ENCODE data around the gene MTUS2. TPM values are rescaled to one million over a fixed set of nuclear protein-coding genes. Genes with fewer than 3 reads are reported as not detected.

MTUS2 gene
- total and polyA plus RNA-seq, 2 of the 8 experiments (the other 6 are each of a cell fraction or from before 2014, with no cell fraction given), result 0.18 to 0.80 TPM

GRCh38 chr13:29005035-29005762, 185.1 kb downstream of the MTUS2 start:
- Histone ChIP-seq H3K4me3 (ENCODE audit: extremely low read depth in 1 of 4, insufficient read depth in 2 of 4, low read depth in 3 of 4, low read length in 4 of 4) (no peak overlapping the region), H3K9ac (replicated peaks in 1 of 4; ENCODE audit: extremely low read depth in 1 of 4, low read depth in 3 of 4, low read length in 3 of 4) (no peak overlapping the region), H2BK15ac (ENCODE audit: low read length) (no peak overlapping the region), H4K8ac (ENCODE audit: extremely low read depth, insufficient read depth, low read length) (no peak overlapping the region), H3K4me1 (replicated peaks in 1 of 4; ENCODE audit: control insufficient read depth in 3 of 4, insufficient read depth in 4 of 4, low read length in 3 of 4) (no peaks in the 10 kb centered on the region), H3K27ac (ENCODE audit: low read depth, low read length) (no peak overlapping the region), H3K14ac (ENCODE audit: insufficient read length) (no peak overlapping the region), H3K18ac (ENCODE audit: extremely low read depth, low read length) (no peak overlapping the region), H3K9me3 (ENCODE audit: insufficient read depth in 2 of 2, low read depth in 1 of 2, low read length in 1 of 2) (0 out of 4 replicates have a peak, but pooled peaks cover 0 to 7% of the 10 kb centered on the region in 2 experiments), H2BK12ac (ENCODE audit: low read depth, low read length) (no peak overlapping the region), H3K36me3 (ENCODE audit: control insufficient read depth in 2 of 4, insufficient read depth in 4 of 4, low read length in 3 of 4) (no peaks in the 10 kb centered on the region), H3K27me3 (replicated peaks in 1 of 4; ENCODE audit: control insufficient read depth in 3 of 4, extremely low read depth in 1 of 4, insufficient read depth in 3 of 4, low read length in 3 of 4) (no peaks in the 10 kb centered on the region), H4K20me1 (replicated peaks in 1 of 2; ENCODE audit: control insufficient read depth in 1 of 2, insufficient read depth in 2 of 2, low read length in 2 of 2) (no peaks in the 10 kb centered on the region), H3K23ac (ENCODE audit: insufficient read length) (no peak overlapping the region), H2BK120ac (replicated peaks; ENCODE audit: low read depth, low read length) (no peak overlapping the region), H3K4ac (replicated peaks; ENCODE audit: insufficient read length, low read depth, low read length) (no peak overlapping the region), H2AK5ac (ENCODE audit: low read depth, low read length) (no peak overlapping the region), H3K4me2 (ENCODE audit: insufficient read depth in 1 of 2, low read depth in 2 of 2, low read length in 2 of 2) (no peak overlapping the region), H3K56ac (replicated peaks; ENCODE audit: insufficient read length, low read depth, low read length) (no peak overlapping the region), H3K79me2 (ENCODE audit: control insufficient read depth in 1 of 2, insufficient read depth in 2 of 2, low read length in 2 of 2) (no peaks in the 10 kb centered on the region), H2BK20ac (ENCODE audit: low read length) (no peak overlapping the region), H3K79me1 (ENCODE audit: low read depth, low read length) (no peaks in the 10 kb centered on the region), H4K91ac (replicated peaks; ENCODE audit: insufficient read length, low read length) (no peak overlapping the region), H2AFZ (ENCODE audit: low read length) (no peak overlapping the region), H4K5ac (ENCODE audit: insufficient read length, low read depth, low read length) (no peak overlapping the region), H3K23me2 (ENCODE audit: low read depth, low read length) (no peaks in the 10 kb centered on the region), H2BK5ac (ENCODE audit: low read depth, low read length) (no peak overlapping the region)
- ChIA-PET CTCF (ENCODE audit: partially characterized antibody) (interaction anchor here (1.1 kb wide), 1 partner anchor 185 kb away, joined by 3 read pairs; the partner anchor contains the start of gene MTUS2), POLR2A (ENCODE audit: partially characterized antibody) (no interaction called here)
- no peak for DNase-seq (ENCODE audit: low read depth in 1 of 2, low spot score in 2 of 2)
- TF ChIP-seq EGR1 (IDR thresholded peaks at IDR 0.05; ENCODE audit: borderline replicate concordance, low read depth, low read length), result no peak
- FAIRE-seq, result no peak
- WGBS, 2 experiments (ENCODE audit: extremely low coverage in 1 of 2, insufficient coverage in 1 of 2, insufficient read length in 1 of 2, insufficient replicate concordance in 2 of 2, low coverage in 1 of 2, low lambda C conversion rate in 2 of 2, missing lambda C conversion rate in 1 of 2), result 78% methylated on average over 8 of the region's 8 CpGs; no CpG with 5 or more reads in 1 of the 2 experiments
